LNCaP clone FGC (cell line): ENCODE data around the gene LRRK1.

Source experiments
- DNase-seq: peaks from one replicate; pipeline ENCODE4 v3.0.0-alpha.2; 2011; ENCODE audit warnings: low read depth
- H3K4me3 ChIP-seq: 2 replicates; pipeline ENCODE4 v1.5.1; 2011; ENCODE audit warnings: mild to moderate bottlenecking, low read depth, low read length, control low read depth
- CTCF ChIP-seq: IDR thresholded peaks from 2 replicates; pipeline ENCODE4 v1.5.1; 2012; ENCODE audit warnings: mild to moderate bottlenecking; ENCODE audit not compliant: control insufficient read depth, insufficient read depth; ENCODE audit errors: extremely low read depth

The LRRK1 gene

GRCh38 chr15:101078669-101079323 is 159.6 kb downstream of the LRRK1 start:
- no peak for TF ChIP-seq CTCF

GRCh38 chr15:101081900-101082299 is 162.7 kb downstream of the LRRK1 start:
- no peak for TF ChIP-seq CTCF
- H3K4me3 ChIP-seq = no peak overlapping the region
- DNase-seq = no peak

More at GRCh38 chr15:101078669-101079323, 159.6 kb downstream of the LRRK1 start:
- no peak for DNase-seq
- no peak overlapping the region for H3K4me3 ChIP-seq

- DNase-seq = peak; percentile 54
- no peak for TF ChIP-seq CTCF
- H3K4me3 ChIP-seq = no peak overlapping the region
These were observed 164.3 kb downstream of the LRRK1 start for GRCh38 chr15:101083336-101084045.

GRCh38 chr15:101084801-101085200 is 165.6 kb downstream of the LRRK1 start:
- TF ChIP-seq CTCF = no peak
- DNase-seq = no peak
- H3K4me3 ChIP-seq = no peak overlapping the region

GRCh38 chr15:101085311-101085700 is 166.1 kb downstream of the LRRK1 start:
- TF ChIP-seq CTCF = no peak
- DNase-seq = no peak
- no peak overlapping the region for H3K4me3 ChIP-seq

GRCh38 chr15:101086394-101087171 is 167.4 kb downstream of the LRRK1 start:
- no peak for DNase-seq
- no peak for TF ChIP-seq CTCF
- no peak overlapping the region for H3K4me3 ChIP-seq
